ENCODE measurements around the gene MCU.
"Not testable (repeated sequence)": the region's sequence is repeated elsewhere in the genome, so short reads cannot be mapped to it uniquely, and the experiment has no call there.

MCU gene

DNA sequence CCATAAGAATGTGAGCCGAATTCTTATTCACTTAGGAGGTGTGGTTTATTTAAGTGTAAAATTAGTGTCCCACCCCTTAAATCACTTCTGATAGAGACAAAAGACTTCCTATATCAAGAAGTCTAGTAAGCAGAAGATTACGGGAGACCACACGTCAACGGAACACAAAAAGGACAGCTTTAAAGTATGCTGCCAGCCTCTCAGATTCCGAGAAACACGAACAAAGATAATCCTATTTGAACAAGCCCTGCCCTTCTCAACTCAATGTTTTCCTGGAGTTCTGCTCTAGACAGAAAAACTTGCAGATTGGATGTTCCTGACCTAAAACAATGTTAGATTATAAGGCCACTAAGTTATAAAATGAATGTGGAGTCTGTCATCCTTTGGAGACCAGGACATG lies 4.9 kb upstream of the MCU start:
- DNase-seq, result no peak

DNA sequence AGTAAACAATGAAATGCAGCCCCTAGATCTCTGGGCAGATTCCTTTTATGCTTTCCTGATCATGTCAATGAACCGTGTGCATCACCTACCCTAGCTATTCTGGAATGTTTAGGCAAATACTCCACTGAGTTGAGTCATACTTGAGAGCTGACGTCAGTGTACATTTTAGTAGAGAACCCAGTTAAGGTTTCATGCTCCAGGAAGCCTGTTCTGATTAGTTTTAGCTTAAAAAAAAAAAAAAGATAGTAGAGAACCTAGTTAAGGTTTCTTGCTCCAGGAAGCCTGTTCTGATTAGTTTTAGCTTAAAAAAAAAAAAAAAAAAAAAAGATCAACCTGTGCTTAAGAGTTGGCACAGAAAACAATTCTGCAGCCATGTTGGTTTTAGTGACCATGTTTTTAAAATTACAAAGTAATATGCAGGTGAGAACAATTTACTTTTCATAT lies 3.7 kb upstream of the MCU start:
- DNase-seq, result no peak

DNA sequence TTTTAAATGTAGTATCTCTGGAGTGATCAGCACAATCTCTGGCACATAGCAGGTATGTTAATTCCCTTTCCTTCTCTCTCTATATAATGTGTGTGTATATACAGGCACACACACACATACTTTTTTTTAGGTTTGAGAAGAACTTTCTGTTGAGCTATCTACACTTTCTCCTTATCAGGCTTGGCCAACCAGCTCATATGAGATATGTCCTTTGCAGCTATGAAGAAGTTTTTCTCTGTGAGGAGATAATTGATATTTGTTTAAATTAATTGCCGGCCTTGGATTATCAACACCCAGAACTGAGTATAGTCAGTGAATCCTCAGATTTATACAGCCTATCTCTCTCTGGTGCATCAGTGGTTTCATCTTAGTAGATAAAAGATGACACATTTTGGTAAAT lies 2.3 kb upstream of the MCU start:
- no peak for DNase-seq

DNA sequence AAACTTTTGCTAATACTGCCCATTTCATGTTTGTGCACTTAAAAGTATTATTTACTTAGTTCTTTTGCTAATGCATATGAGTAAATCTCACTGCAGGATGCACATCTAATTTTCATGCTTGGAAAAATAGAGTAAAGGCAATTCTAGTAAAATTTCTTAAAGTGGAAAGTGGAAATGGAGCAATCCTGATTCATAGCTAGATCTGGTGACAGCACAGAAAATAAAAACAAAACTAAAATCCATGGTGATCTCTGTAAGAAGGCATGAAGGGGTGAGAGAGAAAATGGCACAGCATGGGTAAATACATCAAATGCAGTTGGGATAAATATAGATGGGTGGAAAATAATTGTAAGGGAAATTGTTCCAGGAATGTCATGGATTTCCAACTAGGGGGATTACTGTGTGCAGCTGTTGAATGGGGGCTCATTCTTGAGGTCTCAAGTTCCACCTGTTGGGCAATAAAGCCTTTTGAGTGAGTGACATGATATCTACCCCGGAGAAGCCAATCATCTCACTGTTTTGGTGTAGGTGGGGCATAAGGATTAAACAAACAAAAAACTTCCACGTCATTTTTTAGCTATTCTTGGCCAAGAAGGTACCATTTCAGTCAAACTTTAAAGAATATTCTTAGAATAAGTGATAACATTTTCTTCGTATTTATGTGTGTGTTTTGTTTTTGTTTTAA lies 1.7 kb upstream of the MCU start:
- DNase-seq, result no peak

DNA sequence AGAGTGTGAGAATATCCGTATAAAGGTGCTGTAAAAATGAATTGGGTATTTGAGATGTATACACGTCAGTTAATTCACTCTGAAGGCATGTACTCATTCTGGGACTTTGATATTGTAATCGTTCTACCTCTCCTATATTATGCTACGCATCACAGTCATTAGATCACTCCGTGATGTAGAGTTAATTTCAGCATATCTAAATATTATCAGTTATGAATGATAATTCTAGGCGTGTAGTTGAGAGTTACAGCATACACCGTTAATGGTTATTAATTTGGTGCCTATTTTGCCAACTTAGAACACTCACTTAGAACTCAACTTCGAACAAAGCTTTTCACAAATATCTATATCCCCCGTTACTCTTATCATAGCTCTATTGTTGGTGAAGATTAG lies 477 bp upstream of the MCU start:
- no peak for DNase-seq

DNA sequence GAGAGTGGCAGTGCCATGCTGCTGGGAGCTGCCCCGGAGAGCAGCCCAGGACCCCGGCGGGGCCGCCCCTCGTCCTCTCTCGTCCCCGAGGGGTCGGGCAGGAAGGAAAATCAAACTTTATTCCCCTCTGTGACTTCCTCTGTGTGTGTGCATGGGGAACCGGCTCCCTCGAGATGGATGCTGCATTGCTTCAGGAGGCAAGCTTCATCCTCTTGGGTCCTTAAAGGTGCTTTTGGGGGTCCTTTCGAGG lies 726 bp downstream of the MCU start:
- peak; percentile 16 for DNase-seq

DNA sequence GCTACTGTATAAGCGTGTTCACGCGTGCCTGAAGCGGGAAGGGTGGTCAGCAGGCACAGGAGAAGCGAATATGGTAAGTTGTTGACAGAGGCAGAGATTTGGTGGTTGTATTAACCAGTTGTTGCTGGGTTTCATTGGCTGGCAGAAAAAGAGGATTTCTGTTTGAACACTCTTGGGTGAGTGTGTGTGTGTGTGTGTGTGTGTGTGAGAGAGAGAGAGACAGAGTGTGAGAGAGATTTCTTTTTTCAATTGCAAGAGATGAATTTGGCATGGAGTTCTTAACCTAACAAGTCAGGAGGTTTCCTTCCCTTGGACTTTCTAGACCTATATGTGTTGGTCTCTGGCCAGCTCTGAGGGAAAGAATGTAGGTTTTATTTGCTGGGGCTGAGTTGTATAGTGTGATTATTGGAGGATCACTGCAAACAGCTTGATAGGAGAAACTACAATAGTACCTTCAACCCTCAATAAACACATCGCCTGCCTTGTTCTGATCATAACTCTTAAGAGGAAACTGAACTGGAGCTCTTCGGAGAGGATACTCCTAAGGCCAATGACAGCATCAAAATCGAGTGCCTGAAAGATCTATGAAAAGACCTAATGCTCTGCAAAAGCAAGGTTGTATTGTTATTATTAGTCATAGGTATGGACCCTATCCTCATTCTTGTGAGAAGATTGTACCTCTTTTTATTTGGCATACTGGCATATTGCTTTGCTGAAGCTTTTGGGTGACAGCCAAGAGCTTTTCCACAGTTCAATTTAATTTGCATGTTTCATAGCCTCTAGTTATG lies 1.2 kb downstream of the MCU start:
- no peak for DNase-seq

DNA sequence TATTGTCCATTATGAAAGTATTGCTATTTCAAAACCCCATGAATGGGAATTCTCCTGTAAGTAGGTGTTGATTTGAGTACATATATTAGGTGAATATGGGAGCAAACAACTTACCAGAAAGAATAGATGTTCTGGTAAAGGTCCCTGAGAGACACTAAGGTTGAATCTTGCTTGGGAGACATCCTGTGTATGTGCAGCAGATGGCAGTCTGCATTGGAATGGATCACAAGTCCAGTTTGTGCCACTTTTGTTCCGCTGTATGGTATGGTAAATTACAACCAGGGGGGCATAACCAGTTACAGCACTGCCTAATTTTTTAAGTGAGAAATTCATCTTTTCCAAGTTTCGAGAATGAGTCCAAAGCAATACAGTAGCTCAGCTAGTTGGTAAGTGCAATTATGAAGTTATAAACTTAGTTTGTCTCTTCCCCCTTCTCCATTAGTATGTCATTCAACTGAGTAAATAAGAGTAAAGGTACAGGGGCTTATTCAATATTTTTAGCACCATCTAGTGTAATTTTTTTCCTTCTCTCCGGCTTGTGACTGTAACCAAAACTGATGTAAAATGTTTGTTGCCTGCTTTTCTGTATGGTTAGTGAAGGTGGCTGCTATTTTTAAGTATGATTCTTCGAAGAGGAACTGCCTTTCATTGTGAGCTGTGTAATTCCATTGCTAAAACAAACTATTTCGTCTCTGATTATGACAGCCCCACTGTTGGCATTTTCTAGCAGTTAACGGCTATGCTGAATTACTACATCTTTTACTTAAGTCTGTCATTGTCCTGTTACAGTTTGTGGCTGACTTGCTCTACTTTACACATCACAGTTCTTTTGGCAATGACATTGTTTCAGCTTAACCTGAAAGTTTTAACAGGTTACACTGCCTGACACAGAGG lies 2.8 kb downstream of the MCU start:
- no peak for DNase-seq

DNA sequence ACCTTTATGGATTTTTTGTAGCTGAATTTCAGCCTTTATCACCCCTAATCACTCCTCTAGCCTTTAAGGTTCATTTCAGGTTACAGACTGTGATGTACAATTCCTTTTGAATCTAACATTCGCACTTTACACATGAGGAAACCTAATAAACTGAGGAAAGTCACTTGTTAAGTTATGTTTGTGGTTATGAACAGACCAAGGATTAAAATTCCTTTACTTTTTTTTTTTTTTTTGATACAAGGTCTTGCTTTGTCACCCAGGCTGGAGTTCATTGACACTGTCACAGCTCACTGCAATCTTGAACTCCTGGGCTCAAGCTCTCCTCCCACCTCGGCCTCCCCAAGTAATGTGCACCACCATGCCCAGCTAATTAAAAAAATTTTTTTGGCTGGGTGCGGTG lies 3.6 kb downstream of the MCU start:
- DNase-seq, result no peak

DNA sequence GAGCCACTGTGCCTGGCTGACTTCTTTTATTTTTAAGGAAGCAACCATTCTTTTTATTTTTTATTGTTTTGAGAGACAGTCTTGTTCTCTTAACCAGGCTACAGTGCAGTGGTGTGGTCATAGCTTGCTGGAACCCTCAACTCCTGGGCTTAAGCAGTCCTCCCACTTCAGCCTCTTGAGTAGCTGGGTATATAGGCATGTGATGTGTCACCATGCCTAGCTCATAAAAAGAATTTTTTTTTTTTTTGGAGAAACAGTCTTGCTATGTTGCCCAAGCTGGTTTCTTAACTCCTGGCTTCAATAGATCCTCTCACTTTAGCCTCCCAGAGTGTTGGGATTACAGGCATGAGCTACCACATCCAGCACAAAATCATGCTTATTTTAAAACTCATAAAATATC lies 5.8 kb downstream of the MCU start:
- DNase-seq, result no peak

DNA sequence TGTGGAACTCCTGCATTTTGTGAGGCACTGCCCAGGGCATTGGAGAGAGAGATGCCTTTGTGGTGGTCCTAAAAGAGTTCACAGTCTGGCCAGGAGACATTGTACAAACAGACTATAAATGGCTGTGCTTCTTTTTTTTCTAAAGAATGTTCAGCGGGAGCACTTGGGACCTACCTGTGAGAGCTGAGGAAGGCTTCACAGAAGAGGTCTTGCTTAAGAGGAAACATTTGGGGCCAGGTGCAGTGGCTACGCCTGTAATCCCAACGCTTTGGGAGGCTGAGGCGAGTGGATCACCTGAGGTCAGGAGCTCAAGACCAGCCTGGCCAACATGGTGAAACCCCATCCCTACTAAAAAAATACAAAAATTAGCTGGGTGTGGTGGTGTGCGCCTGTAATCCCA lies 10.5 kb downstream of the MCU start:
- not testable (repeated sequence) for DNase-seq

DNA sequence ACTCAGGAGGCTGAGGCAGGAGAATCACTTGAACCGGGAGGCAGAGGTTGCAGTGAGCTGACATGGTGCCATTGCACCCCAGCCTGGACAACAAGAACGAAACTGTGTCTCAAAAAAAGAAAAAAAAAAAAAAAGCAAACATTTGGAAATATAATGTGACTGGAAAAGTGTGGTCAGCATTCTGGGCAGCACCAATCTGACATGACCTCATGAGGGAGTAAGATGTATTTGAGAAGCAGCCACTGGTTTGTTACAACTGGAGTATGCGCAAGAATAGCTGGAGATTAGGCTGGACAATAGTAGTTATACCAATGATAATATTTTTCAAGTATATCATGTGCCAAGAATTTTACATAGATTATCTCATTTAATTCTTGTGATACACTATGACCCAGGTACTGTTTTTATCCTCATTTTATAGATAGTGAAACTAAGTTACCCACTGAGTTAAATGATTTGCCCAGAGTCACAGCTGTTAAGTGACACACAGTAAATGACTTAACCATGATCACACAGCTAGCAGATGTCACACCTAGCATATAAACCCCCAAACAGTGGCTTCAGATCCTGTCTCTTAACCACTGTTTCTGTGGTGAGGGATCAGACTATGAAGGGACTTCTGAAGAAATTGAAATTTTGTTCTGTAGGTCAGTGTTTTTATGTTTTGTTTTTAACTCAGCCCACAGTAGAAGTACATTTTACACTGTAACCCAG lies 11.1 kb downstream of the MCU start:
- DNase-seq, result no peak

DNA sequence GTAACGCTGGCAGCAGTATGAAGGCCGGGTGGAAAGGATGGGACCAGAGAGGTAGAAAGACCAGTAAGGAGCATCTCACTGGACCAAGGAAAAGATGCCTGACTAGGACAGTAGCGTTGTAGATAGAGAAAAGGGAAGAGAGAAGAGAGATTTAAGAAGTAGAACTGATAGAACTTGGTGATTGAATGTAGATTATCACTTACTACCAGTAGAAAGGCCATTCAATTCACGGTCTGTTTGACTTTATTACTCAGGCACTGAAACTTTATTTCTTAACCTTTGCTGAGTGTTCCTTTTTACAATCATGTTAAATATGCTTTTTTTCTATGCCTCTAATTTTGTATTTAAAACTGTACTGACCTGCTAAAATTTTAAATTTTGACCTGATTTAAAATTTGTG lies 12.2 kb downstream of the MCU start:
- DNase-seq, result no peak

DNA sequence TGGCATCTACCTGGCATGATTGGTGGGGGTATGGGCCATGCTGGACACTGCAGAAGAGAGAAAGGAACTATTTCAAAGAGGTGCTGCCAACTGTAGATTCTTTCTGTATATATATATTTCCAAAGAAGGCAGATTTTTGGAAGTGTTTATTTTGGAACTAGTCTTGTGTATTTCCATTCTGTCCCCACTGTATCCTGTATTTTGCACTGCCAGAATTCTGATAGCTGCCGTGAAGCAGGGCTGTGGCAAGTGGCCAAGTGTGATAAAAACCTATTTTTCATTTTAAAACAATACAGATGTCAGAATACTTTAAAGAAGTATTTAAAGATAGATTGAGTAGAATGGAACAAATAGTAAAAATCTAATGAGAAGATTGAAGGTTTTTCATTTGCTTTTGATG lies 17.1 kb downstream of the MCU start:
- no peak for DNase-seq

DNA sequence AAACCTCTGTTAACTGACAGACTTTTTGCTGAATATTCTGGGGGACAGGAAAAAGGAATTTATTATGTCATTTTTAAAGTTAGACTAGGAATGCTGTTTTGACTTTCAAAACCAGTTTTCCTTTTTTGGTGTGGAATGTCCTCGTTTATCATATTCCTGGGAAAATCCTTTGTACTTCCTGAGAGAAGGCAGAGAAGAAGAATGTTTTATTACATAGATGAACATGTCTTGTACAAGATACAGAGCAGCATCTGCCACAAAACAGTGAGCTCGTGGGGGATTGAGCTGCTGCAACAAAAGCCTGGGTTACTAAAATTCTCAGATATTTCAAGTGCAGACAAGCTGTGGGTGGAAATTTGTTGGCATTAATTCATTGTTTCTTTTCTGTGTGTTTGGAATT lies 20.2 kb downstream of the MCU start:
- DNase-seq, result no peak

DNA sequence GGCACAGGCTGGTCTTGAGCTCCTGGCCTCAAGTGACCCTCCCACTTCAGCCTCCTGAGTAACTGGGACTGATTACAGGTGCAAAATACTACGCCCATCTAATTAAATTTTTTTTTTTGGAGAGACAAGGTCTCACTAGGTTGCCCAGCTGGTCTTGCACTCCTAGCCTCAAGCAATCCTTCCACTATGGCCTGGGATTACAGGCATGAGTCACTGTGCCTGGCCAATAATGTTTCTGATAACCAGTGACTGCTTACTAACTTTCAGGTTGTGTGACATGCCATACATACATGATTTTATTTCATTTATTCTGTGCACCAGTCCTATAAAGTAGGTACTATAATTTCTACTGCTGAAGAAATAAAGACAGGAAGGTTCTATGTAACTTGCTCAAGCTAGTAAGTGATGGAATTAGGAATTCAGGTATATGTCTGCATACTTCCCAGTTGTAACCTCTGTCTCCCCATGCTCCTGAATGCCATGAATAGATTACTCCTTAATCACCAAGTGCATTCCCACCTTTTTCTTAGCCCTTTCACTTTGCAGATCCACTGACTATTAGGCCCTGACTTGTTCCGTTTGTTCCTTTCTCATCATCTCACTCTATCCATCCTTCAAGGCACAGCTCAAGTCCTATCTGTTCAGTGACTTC lies 28.1 kb downstream of the MCU start:
- no peak for DNase-seq

DNA sequence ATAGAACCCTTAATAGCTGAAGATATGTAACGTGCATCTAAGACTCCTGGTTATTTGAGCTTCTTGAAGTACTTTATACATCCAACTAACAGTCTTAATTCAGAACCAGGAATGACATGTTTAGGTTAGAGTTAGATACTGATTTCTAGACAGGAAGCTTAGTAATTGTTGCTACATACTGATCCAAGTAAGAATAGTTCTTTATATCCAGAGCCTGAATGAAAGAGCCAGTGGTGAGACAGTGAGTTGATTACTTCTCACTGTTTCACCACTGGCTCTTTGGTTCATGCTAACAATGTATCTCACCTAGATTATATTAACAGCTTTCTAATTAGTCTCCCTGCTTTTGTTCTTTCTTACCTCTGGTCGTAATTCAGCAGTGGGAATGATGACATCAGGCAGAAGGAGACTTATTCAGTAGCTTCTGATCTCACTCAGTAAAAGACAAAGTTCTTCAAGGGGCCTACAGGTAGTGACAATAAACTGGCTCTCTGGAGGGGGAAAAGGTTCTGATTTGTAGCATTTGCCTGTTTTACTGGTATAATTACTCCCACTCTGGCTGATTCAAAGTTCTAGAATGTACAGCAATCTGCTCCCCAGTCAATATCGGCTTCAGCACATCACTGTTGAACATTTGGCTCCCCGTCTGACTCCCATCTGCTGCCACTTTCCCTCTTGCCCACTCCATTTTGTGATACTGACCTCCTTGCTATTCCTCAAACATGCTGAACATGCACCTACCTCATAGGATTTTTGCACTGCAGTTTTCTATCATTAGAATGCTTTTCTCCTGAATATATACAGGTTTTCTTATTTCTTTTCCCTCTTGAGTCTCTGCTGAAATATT lies 29.1 kb downstream of the MCU start:
- no peak for DNase-seq

DNA sequence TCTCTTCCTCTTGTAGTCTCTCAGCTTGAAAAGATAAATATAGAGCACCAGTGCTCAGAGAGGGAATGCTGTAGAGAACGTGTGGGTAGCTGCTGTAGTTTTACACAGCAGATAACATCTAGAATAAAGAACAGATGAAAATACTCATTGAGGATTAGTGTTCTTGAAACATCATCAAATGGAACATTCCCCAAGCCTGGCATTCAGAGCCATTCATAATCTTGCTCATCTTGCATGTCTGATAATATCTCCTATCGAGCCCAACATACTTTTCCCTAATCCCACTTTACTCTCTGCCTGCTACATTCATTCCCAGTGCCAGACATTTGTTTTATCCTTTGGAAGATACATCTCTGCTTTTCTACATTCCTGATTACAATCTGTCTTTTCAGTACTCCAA lies 35.2 kb downstream of the MCU start:
- no peak for DNase-seq

DNA sequence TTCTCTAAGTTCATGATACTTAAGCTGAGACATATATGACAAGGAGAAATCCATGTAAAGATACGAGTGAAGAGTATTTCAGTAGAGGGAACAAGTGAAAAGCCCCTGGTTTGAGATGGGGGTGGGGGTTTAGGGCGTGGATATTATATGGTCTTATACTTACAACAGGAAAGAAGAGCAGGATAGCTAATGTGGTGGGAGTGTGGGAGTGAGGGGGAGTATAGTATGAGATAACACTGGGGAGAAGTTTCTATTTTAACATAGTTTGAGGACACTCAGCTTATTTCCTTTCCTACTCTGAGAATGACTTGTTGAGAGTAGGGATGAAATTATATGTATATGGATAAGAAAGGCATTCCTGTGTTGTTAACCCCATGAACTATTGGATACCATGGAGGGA lies 36.5 kb downstream of the MCU start:
- DNase-seq, result no peak

DNA sequence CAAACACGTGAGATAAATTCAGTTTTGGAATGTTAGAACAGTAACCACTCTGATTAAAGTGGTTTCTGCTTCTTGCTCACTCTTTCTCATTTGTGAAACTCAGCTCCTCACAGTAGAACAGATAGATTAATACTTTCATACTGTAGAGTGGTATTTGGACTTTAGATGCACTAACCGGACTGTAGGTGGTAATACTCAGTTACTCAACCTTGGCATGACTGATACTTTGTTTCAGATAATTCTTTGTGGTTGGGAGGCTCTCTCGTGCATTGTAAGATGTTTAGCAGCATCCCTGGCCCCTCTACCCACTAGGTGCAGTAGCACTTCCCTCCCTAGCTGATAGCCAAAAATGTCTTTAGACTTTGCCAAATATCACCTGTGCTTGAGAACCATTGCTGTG lies 37.6 kb downstream of the MCU start:
- no peak for DNase-seq

DNA sequence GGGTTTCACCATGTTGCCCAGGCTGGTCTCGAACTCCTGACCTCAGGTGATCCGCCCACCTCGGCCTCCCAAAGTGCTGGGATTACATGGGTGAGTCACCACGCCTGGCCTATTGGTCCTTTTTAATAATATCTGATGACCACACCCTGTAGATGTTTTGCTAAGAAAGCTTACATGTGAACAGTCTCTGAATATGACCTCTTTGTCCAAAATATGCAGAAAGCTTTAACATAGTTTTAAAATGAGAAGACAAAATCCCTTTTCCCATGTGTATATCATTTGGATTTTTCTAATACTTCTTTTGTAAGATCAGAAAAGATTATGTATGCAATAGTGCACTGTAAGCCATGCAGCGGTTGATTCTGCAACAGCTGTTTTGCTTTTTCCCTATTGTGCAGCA lies 38.5 kb downstream of the MCU start:
- no peak for DNase-seq

DNA sequence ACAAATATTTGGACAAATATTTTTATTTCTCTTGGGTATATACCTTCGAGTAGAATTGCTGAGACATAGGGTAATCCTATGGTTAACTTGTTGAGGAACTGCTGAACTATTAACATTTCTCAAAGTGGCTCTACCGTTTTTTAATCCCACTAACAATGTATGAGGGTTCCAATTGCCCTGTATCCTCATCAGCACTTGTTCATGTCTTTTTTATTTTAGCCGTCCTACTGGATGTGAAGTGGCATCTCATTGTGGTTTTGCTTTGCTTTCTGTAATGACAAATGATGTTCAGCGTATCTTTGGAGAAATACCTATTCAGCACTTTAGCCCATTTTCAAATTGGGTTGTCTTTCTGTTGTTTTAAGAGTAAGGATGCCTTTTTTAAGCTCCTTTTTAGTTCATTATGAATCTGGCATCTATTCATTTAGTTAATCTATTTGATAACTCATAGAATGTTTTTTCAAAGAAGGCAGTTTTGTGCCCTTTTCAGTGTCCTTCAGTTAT lies 40.0 kb downstream of the MCU start:
- DNase-seq, result no peak

All from cortex of kidney (tissue), 1 donor.